ENCODE measurements around the gene FUT2. TPM values are rescaled to one million over a fixed set of nuclear protein-coding genes. Genes with fewer than 3 reads are reported as not detected.

FUT2 gene
- 0.13 TPM in 1 of 2 replicates, not detected in the other for total RNA-seq

DNA sequence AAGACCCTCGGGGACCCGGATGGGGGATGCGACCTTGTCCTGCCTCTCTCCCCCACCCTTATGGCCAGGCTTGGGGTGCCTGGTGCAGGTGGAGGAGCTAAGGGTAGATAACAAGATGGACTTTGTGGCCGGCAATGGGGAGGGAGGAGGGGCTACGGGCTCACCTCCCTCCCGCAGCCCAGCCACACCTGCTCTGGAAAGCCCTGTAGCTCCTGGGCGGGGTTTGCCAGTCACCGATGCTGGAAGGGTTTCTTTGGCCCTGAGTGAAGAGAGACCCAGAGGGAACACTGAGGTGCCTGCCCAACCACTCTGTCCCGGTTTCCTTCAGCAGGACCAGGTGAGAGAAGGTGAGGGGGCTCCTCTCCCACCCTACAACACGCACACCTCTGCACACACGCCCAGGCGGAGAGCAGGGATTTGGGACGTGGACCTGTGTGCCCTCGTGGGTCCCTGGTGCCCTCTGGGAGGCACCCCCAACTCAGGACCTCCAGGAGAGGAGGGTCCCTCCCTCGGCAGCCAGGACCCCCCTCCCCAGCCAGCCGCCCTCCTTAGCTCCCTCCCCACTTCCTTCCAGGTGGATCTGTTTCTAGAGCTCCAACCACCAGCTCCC is at the start of gene FUT2:
FUT2 (plus strand) TSS at position 229 of the 610 bp plus-strand sequence. CDS start 6,986 bp downstream, outside the sequence.

GRCh38 chr19:48646001-48646721 is 49.6 kb upstream of the FUT2 start, which contains the start of gene CA11:
Gene CA11 (minus strand): TSS chr19:48646187. CDS start chr19:48645632, 555 bp downstream.

DNA sequence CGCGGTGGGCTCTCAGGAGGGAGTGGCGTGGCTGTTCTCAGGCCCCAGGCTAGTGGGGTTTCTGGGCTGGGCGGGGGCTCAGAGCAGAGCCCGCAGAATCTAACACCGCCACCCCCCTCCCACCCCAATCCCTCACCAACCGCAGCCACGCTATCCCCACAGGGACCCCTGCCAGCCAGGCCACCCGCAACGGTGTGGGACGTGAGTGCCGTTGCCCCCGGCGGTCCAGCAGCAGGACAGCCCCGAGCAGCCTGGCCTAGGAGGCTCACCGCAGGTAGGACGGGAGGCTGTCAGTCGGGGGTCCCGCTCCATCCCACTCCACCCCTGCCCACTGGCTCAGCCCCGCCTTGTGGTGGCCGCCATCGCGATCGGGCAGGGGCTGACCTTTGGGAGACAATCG is 22.8 kb upstream of the FUT2 start, which contains the start of gene NTN5:
NTN5 (minus strand) TSS at position 24 of the 400 bp plus-strand sequence. CDS start 2,031 bp downstream, outside the sequence.

GRCh38 chr19:48719263-48720171 is 23.7 kb downstream of the FUT2 start, which contains the start of gene MAMSTR:
Gene MAMSTR (minus strand): TSS chr19:48719725. CDS start chr19:48719031, 694 bp downstream.

DNA sequence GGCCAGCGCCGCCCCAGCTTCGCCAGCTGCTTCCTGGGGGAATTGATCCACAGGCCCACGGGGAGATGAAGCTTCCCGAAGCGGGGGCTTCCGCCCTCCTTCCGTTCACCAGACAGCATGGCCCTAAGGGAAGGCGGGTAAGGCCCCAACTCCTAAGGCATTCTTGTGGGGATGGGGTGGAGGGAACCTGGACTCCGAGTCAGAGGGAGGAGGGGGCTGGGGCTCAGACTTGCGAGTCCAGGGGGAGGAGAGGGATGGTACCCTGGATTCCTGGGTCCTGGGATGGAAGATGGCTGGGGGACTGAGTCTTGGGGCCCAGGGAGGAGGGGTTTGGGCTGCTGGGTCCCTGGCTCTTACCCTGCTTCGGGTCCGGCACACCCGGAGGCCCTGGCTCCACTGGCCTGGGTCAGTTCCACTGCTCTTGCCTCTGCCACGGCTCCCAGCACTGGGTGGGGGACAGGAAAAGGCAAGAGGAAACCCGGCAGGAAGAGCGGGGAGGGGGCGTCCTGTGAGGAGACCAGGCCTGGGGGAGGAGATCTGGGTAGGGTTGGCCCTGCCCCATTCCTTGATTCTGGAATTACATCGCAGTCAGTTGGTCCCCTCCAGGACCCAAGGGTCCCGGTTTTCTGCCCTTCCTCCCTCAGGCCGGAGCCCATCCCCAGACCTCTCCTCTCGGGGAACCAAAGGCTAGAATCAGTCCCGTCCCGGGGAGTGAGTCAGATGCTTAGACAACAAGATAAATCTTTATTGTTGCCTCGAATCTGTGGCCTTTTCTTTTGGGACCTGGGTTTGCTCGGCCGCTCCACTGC is 44.6 kb downstream of the FUT2 start, which contains the start of gene RASIP1:
RASIP1 (minus strand) TSS at position 447 of the 809 bp plus-strand sequence; CDS start at position 119, 328 bp downstream.

DNA sequence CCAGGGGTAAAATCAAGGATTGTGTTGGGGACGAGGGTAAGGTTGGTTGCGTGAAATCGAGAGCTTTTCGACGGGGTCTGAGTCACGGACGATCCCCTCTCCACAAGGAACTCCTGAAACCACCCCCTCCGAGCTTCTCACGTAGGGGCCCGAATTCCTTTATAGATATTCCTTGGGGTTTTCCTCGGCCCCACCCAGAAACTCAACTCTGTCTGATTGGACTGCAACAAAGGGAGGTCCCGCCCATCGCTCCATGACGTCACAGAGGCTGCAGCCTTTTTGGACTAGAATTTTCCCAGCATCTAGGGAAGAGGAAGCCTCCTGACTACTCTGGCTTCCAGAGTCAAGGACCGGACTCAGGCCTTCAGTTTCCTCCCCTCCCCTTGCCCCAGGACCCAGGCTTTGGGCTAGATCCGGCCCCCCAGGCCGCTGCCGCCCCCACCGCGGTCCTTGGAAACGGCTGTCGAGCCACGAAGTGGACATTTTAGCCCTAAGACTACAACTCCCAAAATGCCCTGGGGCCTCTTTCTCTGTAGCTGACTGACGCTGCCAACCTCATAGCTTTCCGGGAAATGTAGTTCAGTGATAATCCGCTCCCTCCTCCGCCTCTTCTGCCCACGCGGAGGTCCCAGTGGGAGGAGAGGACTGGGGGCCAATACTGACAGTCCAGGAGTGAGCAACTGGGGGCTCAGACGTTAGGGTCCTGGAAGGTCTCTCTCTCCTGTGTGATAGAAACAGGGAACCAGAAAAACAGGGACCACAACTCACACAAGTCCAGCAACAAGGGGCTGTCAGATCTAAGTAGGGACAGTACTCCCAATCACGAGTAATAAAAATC is 51.2 kb downstream of the FUT2 start, which contains the start of gene IZUMO1:
IZUMO1 (minus strand) TSS at position 172 of the 838 bp plus-strand sequence. CDS start 1,050 bp downstream, outside the sequence.

DNA sequence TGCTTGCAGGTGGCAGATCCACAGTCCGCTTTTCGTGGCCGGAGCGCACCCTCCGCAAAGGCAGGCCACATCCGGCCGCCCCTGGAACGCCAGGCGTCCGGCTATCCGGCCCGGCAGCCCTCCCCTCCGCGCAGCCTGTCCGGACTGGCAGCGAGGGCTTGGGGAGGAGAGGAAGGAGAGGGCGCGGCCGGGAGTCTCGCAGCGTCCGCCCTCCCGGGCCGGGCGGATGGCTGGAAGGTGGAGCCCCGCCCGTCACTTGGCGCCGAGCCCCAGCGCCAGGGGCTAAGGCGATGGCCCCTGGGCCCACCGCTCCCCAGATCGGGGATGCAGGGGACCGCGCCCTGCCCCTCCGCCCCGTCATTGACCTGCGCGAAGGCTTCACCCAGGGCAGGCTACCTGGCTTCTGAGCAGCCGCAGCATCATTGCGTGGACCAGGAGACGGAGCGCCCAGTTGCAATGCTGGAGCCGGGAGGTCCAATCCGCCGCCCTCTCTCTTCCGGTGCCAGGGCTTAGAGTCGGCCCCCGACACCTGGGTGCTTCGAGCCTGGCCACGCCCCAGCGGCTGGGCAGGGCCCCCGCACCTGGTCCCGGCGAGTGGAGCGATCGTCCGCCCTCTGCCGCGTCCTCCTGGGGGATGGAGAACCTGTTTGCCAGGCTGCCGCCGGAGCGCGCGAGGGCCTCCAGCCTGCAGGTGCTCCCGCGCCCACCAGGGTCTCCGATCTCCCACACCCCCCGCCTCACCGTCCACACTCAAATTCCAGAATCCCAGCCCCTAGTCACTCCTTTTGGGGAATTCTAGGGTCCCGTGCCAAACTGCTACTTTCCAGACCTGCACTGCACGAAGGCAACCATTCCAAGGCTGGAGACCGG is 57.0 kb downstream of the FUT2 start, which contains the start of gene FUT1:
FUT1 (minus strand) TSS at position 146 of the 870 bp plus-strand sequence. CDS start 1,360 bp downstream, outside the sequence.

DNA sequence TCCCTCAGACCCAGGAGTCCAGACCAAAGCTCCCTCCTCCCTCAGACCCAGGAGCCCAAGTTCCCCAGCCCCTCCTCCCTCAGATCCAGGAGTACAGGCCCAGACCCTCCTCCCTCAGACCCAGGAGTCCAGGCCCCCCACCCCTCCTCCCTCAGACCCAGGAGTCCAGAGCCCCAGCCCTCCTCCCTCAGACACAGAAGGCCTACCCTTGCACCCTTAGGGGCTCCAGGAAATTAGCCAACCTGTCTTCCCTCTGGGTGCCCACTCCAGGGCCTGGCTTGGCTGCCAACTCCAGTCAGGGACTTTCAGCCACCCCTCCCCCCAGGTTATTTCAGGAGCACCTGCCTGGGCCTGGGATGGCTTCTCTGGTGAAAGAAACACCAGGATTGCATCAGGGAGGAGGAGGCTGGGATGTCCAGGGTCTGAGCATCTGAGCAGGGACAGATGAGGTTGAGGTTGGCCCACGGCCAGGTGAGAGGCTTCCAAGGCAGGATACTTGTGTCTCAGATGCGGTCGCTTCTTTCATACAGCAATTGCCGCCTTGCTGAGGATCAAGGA is 59.4 kb downstream of the FUT2 start, which contains the start of gene FGF21:
FGF21 (plus strand) TSS at position 441 of the 558 bp plus-strand sequence. CDS start 713 bp downstream, outside the sequence.

Other genes with a start within 250 kb of the FUT2 start
- 35.1 and 45.9 TPM in 2 replicates for gene GRWD1, start 250.0 kb upstream of the FUT2 start, total RNA-seq
- gene KCNJ14, start 240.4 kb upstream of the FUT2 start, total RNA-seq: 0.26 and 0.88 TPM in 2 replicates
- 24.7 and 34.3 TPM in 2 replicates for gene CYTH2, start 226.6 kb upstream of the FUT2 start, total RNA-seq
- gene LMTK3, start 184.1 kb upstream of the FUT2 start, total RNA-seq: 0.26 and 4.5 TPM in 2 replicates
- gene SULT2B1, start 143.8 kb upstream of the FUT2 start, total RNA-seq: 0.08 TPM in 1 of 2 replicates, not detected in the other
- gene SPACA4, start 89.2 kb upstream of the FUT2 start, total RNA-seq: not detected in 2 replicates
- 0.26 TPM in 1 of 2 replicates, not detected in the other for gene FAM83E, start 80.9 kb upstream of the FUT2 start, total RNA-seq
- 3,283 and 3,843 TPM in 2 replicates for gene RPL18, start 76.8 kb upstream of the FUT2 start, total RNA-seq
- 9.2 and 12.9 TPM in 2 replicates for gene SPHK2, start 76.5 kb upstream of the FUT2 start, total RNA-seq
- 1.2 and 33.1 TPM in 2 replicates for gene DBP, start 58.6 kb upstream of the FUT2 start, total RNA-seq
- 1.3 and 4.6 TPM in 2 replicates for gene CA11, start 49.8 kb upstream of the FUT2 start, total RNA-seq
- 0.72 TPM in 1 of 2 replicates, not detected in the other for gene NTN5, start 23.0 kb upstream of the FUT2 start, total RNA-seq
- gene MAMSTR, start 23.8 kb downstream of the FUT2 start, total RNA-seq: 0.56 and 1.6 TPM in 2 replicates
- gene RASIP1, start 44.6 kb downstream of the FUT2 start, total RNA-seq: 3.4 and 8.3 TPM in 2 replicates
- gene IZUMO1, start 50.9 kb downstream of the FUT2 start, total RNA-seq: 0.56 TPM in 1 of 2 replicates, not detected in the other
- 0.39 TPM in 1 of 2 replicates, not detected in the other for gene FUT1, start 56.7 kb downstream of the FUT2 start, total RNA-seq
- not detected in 2 replicates for gene FGF21, start 59.6 kb downstream of the FUT2 start, total RNA-seq
- 54.6 and 56.7 TPM in 2 replicates for gene BCAT2, start 115.1 kb downstream of the FUT2 start, total RNA-seq
- gene HSD17B14, start 140.5 kb downstream of the FUT2 start, total RNA-seq: 4.0 and 4.6 TPM in 2 replicates
- gene PLEKHA4, start 172.6 kb downstream of the FUT2 start, total RNA-seq: 18.4 and 23.8 TPM in 2 replicates
- gene PPP1R15A, start 176.4 kb downstream of the FUT2 start, total RNA-seq: 34.5 and 39.9 TPM in 2 replicates
- gene TULP2, start 202.8 kb downstream of the FUT2 start, total RNA-seq: not detected in 2 replicates
- 337 and 467 TPM in 2 replicates for gene NUCB1, start 204.3 kb downstream of the FUT2 start, total RNA-seq
- gene DHDH, start 237.7 kb downstream of the FUT2 start, total RNA-seq: 0.16 TPM in 1 of 2 replicates, not detected in the other

All from epithelial cell of alveolus of lung (primary cell).